NCI-H446 treated with DMSO at 0.1 percent for 48 hours (cell line): ENCODE data around the gene CD3E.
"Not testable (repeated sequence)": the region's sequence is repeated elsewhere in the genome, so short reads cannot be mapped to it uniquely, and the experiment has no call there.

Experiments used
- DNase-seq: peaks from one replicate; lab custom pipeline; 2025; lab: John Stamatoyannopoulos, UW

Gene CD3E

DNA sequence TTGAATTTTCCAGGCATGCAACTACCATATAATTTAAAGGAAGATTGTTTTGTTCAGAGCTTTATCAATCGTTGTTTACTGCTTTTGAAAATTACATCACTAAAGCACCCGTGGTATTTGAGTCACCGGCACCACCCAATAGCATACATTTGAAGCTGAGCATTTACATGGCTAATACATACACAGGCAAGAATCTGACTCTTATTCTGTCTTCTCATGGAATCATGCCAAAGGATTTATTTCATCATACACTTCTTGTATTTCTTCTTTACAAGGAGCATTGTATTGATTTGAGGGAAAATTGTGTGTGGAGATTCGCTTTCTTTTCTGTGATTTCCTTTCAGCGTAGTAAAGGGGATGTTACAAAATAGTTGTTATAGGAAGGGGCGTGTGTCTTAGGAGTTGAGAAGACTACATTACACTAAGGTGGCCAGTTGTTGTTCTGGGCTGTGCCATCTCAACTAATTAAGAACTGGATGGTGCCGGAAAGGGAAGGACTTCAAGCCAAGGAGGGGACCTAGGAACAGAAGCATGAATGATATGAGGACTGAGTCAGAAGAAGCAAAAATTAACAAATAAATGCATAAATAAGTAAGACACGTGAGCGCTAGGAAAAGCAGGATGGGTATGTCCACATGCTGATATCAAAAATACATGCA is 12.9 kb upstream of the CD3E start:
- no peak for DNase-seq

- DNase-seq = no peak
Measured at GRCh38 chr11:118294053-118294452, 10.5 kb upstream of the CD3E start.

DNA sequence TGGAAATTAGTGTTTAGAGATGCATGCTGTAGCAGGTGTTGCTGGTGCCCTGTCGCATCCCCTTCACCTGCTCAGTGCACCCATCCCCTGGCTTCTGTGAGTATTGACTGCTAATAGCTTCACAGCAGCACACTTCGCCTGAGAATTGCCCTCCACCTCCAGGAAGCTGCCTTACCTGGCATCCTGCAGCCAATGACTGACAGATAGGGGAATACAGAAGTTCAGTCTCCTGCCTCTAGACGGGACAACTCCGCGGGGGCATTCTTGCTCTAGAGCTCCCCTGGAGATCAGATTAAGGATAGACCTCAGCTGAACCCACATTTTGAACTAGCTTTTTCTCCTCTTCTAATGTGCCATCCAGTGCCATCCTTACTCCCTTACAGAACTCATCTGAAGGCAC is 9.3 kb upstream of the CD3E start:
- no peak for DNase-seq

DNA sequence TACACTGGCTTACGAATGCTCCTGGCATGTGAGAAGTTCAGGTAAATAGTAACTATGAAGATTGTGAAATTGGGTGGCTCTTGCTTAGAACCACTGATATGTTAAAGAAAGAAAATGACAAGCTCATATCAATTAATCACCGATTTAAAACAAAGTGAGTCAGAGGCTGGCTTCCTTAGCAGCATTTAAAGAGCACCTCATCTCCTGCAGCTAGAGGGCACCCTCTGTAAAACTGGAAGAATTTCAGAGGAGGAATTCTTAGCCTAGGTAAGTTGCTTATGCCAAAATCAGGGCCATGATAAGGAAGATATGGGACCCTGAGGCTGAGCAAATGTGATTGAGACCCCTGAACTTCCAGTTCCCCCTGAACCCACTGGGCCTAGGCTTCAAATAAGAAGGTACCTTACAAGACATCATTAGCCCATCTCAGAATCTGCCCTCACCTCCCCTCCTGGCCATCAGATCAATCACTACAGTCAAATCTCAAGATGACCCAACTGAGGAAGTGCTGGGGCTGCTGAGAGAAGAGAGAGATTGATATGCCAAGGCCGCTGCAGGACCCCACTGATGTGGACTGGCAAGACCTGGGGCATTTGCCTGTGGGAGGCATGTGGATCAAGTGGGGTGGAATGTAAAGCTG is 8.6 kb upstream of the CD3E start:
- no peak for DNase-seq

- DNase-seq = no peak
Measured at GRCh38 chr11:118301600-118302195, 2.8 kb upstream of the CD3E start.

- no peak for DNase-seq
Measured at GRCh38 chr11:118304227-118304567, 333 bp upstream of the CD3E start.

GRCh38 chr11:118305726-118306125 is 1.2 kb downstream of the CD3E start:
- DNase-seq = no peak

- DNase-seq = no peak
Measured at GRCh38 chr11:118306556-118306955, 2.0 kb downstream of the CD3E start.

DNA sequence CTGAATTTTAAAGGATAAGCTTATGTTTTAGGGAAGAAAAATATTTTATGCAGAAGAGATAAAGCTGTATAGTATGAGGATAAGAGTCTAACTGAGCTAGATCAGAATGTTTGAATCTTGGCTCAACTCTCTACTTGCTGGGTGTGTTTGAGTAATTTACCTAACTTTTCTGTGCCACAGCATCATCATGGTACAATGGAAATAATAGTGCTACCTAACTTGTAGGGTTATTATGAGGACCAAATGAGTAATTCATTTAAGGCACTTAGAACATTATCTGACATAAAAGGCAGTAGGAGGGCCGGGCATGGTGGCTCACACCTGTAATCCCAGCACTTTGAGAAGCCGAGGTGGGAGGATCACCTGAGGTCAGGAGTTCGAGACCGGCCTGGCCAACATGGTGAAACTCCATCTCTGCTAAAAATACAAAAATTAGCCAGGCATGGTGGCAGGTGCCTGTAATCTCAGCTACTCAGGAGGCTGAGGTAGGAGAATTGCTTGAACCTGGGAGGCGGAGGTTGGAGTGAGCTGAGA is 4.5 kb downstream of the CD3E start:
- not testable (repeated sequence) for DNase-seq

DNA sequence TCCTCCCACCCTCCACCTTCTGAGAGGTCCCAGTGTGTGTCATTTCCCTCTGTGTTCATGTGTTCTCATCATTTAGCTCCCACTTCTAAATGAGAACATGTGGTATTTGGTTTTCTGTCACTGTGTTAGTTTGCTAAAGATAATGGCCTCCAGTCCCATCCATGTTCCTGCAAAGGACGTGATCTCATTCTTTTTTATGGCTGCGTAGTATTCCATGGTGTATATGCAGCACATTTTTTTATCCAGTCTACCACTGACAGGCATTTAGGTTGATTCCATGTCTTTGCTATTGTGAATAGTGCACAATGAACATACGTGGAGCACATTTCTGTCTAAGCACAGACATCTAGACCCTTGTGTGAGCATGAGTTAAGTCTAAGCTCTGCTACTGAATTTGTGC is 5.7 kb downstream of the CD3E start:
- no peak for DNase-seq

DNA sequence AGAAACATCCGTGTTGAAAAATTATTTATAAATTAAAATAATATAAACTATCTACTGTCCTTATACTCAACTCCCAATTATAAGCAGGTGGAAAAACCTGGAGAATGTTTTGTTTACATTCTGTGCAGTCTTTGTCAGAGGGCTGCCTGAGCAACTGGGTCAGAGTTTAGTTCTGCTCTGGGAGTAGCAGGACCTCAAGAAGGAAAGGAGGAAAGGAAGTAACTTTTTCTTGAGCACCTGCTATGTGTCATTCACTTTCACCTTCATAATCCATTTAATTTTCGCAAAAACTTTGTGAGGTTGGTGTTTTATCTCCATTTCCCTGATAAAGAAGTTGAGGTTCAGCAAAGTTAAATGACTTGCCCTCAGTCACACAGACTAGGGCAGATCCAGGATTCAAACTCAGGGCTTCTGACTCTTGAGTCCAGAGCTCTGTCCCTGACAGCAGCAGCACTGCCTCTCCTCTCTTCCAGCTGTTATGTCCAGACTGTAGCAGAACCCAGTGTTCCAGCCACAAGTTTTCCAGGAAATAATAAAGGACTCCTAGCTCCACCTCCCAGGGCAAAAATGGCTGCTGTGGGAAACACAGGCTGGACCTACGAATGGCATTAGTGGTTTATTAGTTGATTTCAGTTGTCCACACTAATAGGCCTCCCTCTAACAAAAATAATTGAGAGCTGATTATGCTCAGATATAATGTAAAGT is 6.4 kb downstream of the CD3E start:
- DNase-seq = no peak

DNA sequence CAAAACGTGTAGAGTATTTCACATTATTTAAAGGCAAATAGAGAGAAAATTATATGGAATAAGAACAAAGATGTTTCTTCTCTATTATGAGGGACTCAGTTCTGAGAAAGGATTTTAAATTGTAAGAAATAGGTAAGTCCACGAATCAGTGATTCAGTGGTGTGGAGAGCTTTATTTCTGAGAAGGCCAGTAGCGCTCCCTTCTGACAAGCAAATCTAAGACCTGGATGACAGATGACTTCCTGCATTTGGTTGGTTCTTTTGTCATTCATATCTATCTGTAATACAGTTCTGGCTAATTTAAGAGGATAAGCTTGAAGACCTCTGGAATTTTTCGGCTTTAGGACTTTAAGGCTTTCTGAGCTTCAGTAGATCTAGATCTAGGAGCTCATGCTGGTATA is 7.0 kb downstream of the CD3E start:
- DNase-seq = no peak

GRCh38 chr11:118312328-118312727 is 7.8 kb downstream of the CD3E start:
- no peak for DNase-seq

GRCh38 chr11:118313242-118313641 is 8.7 kb downstream of the CD3E start:
- no peak for DNase-seq

DNA sequence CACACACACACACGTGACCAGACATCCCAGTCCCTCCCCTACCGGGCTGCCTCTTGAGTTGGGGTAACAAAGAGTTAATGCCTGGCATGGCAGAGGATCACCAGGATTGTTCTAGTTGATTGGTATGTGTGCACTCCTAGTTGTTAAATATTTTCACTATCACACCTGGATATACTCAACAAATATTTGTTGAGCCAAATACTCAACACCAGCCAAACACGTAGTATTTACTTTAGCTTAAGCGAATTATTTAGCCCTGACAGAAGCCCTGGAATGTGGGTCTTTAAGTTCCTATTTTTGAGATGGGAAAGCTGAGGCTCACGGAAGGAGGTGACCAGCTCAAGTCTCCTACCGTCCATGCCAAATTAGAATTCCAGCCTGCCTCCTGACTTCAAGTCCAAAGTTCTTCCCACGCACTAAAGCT is 10.5 kb downstream of the CD3E start:
- DNase-seq = no peak

DNA sequence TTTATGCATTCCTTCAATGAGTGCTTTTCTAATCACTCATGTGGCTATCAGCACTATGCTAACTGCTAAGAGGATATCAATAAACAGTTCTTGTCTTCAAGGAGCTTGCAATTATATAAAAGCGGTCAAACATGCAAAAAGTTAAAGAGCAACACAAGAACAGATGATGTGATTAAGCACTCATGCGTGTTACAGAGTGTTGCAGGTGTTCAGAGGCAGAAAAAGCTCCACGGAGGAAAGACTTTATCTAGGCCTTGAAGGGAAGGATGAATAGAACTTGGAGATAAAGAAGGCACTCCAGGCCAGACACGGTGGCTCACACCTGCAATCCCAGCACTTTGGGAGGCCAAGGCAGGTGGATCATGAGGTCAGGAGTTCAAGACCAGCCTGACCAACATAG is 13.6 kb downstream of the CD3E start:
- DNase-seq = no peak

DNA sequence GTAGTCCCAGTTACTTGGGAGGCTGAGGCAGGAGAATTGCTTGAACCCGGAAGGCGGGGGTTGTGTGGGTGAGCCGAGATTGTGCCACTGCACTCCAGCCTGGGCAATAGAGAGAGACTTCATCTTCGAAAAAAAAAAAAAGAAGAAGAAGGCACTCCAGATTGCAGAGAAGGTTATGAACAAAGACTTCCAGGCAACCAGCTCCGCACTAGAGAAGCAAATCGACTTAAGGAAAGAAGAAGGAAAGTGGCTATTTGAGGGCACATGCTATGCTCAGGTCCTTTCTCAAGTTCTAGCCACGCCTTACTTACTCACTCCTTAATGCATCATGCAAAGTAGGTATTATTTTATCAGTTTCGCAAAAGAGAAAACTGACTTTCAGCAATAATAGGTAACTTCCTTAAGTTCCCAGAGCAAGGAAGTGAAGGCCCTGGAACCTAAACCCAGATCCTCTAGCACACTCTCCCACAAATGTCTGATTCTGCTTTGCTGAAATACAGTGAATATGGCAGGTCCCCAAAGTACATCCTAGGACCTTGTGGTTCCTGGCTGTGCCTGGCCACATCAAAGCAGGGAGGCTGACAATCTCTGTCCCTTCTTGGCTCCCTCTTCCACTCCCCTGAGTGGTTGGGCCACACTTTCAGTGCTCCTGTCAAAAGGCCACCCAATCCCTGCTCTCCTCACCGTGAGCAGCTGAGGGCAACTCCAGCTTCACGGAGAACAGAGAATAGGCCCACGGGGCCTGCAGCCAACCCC is 14.2 kb downstream of the CD3E start:
- no peak for DNase-seq

DNA sequence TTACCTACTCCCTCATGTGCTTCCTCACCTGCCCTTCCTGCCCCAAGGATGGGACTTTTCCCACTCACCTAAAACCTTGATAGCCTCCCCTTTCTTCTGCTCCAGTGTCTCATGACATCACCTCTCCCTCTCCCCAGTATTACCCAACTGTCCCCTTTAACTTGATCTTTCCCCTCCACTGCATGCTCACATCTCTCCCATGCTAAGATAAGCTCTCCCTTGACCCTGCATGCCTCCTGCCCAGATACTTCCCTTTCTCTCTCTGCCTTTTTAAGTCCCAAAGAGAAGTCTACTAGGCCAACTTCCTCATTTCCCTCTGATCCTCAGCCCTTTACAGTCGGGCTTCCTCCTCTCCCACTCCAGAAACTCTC is 14.8 kb downstream of the CD3E start:
- no peak for DNase-seq

DNA sequence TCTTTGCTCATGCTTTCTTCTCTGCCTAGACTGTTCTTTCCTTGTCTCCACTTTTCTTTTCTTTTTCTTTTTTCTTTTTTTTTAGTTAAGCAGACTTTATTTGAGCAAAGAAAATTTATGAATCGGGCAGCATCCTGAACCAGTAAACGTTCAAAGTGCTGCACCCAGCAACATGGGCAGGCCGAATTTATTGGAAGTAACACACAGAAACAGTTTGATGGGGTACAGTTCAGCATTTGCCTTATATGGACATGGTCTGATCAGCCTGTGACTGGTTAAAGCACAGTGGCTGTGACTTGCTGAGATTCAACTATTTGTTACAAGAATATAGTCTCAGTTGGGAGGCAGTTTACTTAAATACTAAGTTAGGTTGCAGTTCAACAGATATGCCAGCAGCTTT is 16.0 kb downstream of the CD3E start:
- DNase-seq = no peak

DNA sequence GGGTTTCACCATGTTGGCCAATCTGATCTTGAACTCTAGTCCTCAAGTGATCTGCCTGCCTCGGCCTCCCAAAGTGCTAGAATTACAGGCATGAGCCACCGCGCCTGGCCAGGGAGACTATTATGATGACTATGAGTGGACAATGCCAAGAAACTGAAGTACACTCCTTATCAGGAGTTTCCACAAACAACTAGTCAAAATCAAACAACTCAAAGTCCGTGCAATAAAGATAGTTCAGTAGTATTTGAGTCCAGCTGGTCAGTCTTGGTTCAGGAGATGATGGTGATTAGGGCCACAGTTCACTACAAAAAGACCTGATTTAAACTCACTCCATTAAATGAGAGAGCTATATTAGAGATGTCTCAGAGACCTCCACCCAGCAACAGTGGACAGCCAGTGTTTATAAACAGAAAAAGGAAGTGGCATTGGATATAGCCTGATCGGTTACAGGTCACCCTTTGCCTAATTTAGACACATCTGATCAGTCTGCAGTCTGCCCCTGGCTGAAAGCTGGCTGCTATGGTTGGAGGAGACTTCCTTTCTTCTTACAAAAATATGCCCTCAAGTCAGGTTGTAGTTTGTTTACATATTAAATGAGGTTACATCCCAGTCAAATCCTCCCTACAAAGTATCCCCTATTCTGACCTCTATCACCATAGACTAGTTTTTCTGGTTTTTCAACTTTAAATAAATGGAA is 17.0 kb downstream of the CD3E start:
- no peak for DNase-seq

DNA sequence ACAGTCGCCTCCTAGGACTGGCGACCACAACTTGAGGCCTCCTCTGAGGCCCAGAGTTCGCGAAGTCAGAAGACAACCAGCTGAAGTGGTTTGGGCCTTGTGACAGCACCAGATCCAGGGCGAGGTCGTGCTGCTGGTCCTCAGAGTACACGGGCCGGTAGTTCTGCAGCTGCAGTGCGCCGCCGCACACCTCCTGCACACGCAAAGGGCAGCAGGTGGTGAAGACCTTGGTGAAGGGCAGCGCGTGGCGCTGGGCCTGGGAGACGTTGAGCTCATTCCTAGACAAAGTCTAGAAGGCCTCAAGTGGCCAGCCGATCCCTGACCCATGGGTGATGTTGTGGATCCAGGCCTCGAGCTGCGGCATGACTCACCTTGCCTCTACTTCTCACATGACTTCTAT is 18.2 kb downstream of the CD3E start:
- DNase-seq = no peak

GRCh38 chr11:118325283-118325682 is 20.8 kb downstream of the CD3E start:
- DNase-seq = no peak
